ENCODE results near the gene MBNL3. TPM values are rescaled to one million over a fixed set of nuclear protein-coding genes. Genes with fewer than 3 reads are reported as not detected.

Gene MBNL3, protein sequence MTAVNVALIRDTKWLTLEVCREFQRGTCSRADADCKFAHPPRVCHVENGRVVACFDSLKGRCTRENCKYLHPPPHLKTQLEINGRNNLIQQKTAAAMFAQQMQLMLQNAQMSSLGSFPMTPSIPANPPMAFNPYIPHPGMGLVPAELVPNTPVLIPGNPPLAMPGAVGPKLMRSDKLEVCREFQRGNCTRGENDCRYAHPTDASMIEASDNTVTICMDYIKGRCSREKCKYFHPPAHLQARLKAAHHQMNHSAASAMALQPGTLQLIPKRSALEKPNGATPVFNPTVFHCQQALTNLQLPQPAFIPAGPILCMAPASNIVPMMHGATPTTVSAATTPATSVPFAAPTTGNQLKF
- 2.5 TPM for polyA plus RNA-seq (2013, experiment 1 of 2; ENCODE audit: insufficient read length)
- polyA plus RNA-seq (2013, experiment 2 of 2; ENCODE audit: insufficient read length): 1.8 TPM

DNA sequence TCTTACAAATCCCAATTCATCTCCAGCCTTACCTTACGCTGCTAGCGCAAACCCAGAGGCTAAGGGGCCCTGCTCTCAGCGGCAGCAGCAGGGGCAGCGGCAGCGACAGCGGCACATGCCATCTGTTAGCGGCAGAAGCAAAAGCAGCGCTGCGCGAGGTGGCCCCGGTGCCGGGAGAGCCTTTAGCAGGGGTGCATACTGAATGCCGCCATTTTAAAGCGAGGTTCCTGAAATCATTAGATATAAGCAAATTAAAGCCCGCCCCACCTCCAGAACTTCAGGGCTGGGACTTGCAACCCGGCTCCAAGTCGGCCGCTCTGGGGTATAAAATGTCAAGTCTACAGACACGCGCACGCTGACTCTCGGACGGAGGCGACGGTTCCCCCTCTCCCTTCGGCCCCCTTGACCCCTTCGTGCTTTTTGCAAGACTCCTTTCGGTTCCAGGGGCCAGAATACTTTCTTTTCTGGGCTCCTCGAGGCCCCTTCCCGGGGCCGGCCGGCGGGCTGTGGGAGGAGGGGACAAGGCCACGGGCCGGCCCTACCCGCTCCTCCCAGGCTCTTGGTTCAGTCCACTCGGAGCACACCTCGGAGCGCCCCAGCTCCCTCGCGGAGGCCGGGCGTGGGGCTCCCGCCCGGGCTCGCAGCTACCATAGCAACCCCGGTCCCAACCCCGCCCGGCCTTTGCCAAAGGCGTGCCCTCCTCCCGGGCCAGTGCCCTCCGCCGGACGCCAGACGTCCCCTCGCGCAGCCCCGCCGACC lies at the start of gene MBNL3:
Gene MBNL3, minus strand, starts transcription at position 220 of the 759 bp plus-strand sequence. CDS start 49,427 bp downstream, outside the sequence.
- peak; percentile 39 for DNase-seq

DNA sequence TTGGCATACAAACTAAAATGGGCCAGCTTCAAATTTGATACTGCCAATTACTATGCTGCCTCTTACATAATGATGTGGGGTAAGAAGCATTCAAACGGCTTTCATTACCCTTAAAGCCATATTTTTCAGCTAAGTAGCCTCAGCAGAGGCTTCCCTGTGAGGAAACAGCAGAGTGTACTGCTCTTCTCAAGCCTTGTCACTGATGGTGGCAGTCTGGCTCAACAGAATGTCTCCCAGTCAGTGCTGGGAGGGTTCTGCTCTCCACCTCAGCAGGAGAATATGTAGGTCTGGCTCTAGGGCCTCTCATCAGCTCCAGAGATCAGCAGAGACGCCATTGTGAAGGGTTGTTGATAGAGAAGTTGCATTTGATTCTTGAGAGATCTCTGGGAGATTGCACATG lies 44.6 kb upstream of the MBNL3 start:
- DNase-seq: no peak

DNA sequence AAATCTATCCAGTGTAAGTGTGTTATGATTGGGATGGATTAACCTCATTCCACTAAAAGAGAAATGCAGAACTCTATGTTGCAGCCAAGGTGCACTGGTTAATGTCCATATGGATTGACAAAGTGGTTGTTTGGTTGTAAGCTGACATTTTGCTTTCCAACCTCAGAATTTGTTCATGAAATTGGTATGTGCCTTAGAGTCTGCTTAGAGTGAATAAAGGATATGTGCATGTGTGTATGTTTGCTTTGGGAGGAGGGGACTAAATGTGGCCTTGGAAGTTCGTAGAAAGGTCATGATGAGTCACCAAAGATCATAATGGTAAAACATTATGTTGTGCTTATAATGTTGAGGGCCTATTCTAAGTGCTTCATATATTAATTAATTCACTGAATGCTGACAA lies 44.1 kb upstream of the MBNL3 start:
- peak; percentile 16 for DNase-seq

DNA sequence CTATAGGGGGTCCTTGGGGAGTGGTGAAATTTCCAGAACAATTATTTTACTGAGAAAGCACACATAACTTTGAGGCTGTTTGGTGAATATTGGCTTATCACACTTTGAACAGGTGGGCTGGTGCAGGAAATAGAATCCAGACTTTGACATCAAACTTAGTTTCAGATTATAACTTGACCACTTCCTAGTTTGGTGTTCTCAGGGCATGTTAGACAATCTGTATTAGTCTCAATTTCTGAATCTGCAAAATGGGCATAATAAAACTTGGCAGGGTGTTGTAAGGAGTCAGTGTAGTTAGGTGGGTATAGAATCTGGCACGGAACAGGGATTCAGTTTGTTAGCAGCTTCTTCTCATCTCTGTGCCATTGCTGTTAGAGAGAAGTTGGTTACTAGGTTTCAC lies 43.3 kb upstream of the MBNL3 start:
- DNase-seq: no peak

DNA sequence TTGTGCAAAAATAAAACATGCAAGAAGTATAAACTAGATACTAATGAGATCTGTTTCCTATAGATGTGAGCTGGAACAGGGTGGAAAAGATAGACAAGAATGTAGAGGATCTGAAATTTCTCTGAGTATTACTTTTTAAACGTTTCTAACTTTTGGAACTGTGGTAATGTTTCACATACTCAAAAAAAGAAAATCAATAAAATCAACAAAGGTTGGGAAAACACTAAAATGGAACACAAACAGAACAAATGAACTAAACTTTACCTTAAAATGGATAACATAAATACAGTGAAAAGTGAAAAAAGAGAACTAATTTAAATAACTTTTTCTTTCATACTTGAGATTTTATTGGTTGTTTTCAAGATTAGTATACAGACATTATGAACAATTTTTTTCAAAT lies 32.0 kb upstream of the MBNL3 start:
- no peak for DNase-seq

DNA sequence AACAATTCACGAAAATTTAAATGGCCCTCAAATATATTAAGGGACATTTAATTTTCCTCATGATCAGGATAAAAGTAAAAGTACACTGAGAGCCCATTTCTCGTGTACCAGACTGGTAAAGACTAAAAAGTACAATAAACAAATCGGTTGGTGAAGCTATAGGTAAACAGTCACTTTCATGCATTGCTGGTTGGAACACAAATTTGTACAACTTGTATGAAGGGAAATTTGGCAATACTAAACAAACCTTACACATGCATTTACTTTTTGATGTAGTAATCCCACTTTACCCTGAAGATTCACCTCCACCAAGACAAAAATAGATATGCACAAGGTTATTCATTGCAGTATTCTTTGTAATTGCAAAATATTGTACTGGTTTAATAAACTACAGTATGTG lies 31.4 kb upstream of the MBNL3 start:
- DNase-seq: no peak

DNA sequence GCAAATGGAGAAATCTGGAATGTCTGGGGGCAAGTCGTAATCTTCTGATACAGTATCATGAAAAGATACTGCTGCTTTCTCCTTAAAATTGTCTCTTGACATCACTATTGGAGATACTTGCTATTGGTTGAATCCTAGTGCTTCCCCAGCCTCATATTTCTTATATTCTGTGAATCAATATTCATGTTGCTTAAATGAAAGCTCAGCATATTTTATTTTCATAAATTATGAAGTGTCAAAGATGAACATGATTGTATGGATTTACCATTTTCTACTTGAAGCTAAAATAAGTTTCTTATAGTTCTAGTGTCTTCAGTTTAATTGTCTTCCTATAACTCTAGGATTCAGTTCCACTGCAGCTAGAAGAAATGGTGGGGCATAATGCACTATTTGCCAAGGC lies 29.6 kb upstream of the MBNL3 start:
- DNase-seq: no peak

DNA sequence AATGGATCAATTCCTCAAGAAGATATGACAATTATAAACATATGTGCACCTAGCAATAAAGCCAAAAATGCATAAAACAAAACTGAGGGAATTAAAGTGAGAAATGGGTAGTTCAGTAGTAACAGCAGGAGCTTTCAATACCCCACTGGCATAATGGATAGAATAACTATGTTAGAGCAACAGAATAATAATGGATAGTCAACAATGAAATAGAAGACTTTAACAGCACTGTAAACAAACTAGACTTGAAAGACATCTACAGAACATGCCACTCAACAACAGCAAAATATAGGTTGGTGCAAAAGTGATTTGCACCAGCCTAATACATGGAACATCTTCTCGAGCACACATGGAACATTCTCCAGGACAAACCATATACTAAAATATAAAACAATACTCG lies 20.0 kb upstream of the MBNL3 start:
- DNase-seq: no peak

DNA sequence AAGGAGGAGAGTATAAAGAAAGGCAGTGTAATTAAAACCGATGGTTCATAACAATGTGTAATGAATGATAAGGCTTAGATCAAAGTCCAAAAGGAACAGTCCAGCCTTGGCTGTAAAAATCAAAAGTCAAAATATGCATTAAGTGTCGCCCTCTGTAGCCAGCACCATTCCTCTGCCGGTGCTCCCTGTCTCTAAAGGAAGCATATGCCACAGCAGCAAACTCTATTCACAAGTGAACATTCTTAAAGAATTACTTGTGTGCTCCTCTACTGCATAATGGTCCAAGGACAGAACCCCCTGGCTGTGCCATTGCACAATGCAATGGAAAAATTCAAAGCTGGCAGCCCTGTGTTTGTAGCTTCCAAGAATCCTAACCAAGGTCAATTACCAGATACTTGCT lies 16.3 kb upstream of the MBNL3 start:
- no peak for DNase-seq

DNA sequence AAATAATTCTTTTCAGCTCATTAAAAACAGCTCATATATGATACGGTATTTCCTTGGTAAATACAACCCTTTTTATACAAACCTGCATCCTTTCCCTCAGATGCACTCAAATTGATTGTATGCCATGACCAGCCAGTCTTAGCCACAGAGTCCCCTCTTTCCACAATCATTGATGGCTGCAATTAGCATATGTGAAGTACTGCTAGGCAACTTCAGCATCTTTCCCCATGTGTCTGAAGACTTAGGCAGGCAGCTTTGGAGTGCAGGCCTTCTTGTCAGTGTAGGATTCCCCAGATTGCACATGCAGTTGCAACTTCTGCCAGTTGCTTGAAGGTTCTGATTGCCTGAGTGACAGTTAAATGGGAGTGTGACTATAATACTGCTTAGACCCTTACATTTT lies 15.6 kb upstream of the MBNL3 start:
- DNase-seq: no peak

DNA sequence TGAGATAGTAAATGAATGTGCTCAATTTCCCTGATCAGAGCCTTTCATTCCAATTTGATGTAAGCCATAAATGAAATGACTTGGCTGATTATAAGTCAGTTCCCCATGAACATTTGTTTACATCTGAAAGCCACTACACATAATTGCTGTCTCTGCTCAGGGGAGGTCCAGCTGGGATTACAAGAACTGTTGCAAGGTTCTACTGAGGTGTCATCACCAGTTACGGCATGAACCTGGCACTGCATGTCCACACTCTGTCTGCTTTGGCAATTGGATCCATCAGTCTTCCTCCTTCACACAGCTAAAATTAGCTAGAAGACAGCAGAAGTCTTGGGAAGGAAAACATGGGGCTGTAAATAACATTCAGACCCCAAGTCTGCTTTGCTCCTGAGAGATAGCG lies 12.8 kb upstream of the MBNL3 start:
- no peak for DNase-seq

DNA sequence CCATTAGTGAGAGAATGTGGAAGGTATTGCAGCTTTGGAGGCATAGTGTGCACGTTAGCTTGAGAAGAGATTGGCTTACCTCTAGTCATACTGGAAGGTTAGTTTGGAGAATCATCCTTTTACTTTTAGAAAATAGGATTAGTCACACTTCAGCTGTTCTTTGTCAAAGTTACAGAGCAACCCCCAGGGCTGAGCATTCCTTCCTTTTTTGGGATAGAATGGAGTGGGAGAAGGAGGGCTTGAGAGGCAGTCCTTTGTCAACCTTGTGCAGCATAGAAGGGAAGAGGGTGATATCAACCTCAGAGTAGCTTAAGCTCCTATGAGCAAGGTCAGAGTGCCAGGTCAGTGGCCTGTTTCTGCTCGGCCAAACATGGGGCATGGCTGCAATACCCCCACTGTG lies 8.6 kb upstream of the MBNL3 start:
- DNase-seq: no peak

DNA sequence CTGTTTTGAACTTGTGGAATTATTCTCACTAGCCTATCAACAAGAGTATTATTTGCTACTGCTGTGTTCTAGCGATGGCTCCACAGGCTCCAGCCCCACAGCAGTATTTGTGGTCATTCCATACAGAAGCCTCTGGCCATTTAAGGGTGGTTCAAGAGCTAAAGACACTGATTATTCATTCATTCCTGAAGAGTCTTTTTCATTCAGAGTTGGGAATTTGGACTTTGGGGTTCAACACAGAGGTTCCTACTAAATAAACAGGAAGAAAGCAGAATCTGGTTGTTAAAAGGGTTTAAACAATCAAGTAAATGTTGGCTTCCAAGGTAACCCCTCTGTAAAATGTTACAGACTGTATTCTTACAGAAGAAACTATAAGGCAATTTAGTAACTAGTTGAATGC lies 4.3 kb upstream of the MBNL3 start:
- DNase-seq: no peak

DNA sequence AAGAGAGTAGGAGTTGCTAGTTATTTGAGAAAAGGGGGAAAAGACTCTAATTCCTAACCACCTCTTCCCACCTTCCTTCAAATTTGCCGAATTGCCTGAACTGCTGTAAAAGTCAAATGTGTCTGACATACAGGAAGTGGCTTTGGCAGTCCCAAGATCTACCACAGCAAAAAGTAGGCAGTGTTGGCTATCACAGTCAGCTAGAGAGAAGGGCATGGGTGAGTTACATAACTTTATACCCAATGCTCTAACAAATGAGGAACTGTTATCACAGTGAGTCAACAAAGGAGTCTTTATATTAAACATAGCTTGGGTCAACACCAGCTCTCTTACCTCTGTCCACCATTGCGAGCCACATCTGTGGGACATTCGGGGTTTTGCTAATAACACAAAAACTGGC lies 2.4 kb upstream of the MBNL3 start:
- DNase-seq: no peak

DNA sequence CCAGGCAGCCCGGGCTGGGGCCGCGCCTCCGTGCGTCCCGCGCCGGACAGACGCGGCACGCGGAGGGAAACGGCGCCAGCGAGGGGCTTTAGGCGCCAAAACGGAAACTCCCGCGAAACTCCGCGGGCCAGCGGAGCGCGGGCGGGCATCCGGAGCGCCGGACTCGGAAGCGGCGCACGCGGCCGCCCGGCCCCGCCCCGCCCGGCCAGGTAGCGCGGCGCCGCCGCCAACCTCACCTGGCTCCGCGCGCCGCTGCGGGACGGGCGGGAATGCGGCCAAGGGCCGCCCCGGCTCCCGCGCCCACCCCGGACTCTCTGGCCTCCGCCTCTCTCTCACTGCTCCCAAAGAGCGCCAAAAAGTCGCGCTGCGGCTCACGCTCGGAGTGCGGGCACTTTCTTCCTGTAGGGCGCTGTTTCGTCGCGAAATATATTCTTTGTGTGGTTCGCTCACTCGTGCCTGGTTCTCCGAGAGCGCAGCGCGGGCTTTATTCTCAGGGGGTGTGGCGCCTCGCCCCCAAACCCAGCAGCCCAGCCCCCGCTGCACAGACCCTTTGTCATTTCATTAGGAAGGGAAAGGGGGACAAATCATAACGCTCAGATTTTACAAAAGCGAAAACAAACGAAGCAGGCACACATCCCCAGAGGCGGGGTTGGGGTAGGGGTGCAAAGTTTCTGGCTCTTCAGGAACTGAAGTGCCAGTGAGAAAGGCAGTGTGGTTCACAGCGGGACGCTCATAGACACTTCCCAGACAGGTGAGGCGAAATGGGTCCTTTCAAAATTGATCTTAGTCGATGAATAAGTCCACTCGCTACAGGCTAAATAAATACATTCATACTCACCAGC lies 961 bp upstream of the MBNL3 start:
- DNase-seq: no peak

DNA sequence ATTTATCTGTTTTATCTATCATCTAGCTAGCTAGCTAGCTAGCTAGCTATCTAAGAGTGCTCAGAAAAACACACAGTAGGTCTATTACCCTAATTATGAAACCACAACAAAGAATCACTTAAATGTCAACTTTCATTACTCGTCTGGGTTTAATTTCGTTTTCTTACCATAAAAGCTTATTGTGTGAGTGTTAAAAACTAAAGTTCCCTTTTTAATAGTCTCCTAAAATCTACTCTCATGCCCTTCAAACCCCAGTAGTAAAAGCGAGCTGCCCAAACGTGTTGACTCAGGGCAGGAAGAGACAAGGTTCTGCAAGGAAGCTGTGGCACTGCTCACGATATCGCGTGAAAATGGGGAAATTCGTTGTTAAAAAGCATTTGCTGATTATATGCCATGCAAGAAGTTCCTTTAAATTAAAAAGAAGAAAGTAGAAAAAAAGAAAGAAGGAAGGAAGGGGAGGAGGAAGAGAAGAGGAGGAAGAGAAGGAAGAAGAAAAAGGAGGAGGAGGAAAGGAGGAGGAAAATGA lies 595 bp downstream of the MBNL3 start:
- peak; percentile 31 for DNase-seq

DNA sequence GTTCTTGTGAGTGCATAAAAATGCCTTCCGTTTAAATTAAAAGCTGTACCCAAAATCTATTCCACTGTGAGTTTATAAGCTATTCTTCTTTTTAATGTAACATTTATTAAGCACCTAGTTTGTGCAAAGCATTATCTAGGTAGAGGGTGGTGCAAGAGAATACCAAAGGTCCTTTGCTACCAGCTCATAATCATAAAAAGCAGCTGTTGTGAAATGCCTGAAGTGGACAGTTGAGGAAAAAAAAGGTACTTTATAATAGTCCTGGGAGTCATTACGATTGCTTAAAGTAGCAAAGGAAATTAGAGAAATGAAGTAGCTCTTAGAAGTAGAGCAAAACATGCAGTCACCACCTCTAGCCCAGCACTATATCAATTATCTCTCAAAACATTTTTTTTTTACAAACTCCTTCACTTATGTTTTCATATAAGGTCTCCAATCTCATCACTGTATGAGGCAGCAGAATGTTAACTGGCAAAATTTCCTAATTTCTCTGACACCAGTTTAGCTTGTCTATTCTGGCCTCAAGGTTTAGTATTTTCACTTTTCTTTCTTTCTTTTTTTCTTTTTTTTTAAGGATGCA lies 2.1 kb downstream of the MBNL3 start:
- DNase-seq: no peak

DNA sequence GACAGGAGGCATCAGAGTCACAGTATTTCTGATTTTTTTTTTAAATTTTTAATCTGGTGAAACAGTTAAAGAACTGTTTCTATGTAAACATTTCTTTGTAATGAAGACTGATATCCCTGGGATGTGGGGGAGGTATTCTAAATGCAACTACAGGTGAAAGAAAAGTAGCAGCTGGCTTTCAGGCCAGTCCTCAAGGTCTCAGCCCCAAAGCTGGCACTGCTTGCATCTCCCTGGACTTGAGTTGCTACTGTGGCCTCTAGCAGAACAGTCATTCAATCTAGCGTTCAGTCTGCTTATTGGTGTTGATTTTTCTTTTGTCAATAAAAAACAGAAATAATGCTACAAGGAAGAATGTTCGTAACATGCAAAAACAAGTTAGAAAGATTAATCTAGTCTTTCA lies 4.9 kb downstream of the MBNL3 start:
- no peak for DNase-seq

DNA sequence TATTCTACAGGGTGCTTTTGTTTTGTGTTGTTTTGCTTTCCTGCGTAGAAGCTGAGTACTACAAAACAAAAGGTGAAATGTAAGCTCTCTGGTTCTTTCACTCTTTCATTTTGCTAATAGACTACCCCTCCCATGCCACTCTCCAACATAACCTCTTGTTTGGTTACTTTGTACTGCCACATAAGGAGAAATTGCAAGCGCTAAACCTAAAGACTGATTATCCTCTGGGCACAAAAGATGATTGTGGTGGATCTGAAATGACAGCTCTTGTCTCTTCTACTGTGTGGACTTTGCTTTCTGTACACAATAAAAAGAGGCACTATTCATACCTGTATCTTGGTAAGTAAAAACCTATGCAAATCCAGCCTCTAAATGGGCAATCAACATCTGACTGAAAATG lies 5.3 kb downstream of the MBNL3 start:
- DNase-seq: no peak

DNA sequence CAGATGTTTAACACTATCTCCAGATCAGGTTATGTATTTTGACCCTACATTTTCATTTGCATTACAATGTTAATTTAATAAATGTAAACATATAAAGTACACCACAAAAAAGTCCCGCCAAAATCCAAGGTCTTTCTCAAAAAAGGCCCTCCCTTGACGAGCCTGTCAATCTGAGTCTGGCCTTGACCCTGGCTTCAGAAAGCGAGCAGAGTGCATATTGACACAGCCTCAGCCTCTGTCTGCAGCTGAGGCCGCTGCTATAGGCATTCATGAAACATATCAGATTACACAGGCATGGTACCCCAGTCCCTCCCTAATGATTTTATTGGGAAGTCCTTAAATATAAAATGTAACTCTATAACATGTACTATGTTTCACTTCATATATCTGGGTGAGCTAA lies 6.2 kb downstream of the MBNL3 start:
- DNase-seq: no peak

DNA sequence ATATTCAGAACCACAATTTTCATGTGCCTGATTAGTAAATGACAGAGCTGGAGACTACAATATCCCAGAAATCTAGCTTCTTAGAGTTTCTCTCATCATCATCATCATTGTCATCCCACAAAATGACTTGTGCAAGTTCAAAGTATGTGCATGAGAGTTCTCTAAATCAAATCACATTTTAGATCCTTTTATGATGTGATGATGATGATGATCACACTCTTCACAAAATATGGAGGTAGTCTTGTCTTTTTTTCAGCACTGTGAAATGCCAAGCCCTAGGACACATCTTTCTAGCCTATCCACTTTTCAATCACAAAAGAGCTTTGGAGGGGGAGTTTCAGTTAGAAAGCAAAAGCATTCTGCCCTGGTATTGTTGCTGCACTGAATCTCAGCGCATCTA lies 7.4 kb downstream of the MBNL3 start:
- no peak for DNase-seq

DNA sequence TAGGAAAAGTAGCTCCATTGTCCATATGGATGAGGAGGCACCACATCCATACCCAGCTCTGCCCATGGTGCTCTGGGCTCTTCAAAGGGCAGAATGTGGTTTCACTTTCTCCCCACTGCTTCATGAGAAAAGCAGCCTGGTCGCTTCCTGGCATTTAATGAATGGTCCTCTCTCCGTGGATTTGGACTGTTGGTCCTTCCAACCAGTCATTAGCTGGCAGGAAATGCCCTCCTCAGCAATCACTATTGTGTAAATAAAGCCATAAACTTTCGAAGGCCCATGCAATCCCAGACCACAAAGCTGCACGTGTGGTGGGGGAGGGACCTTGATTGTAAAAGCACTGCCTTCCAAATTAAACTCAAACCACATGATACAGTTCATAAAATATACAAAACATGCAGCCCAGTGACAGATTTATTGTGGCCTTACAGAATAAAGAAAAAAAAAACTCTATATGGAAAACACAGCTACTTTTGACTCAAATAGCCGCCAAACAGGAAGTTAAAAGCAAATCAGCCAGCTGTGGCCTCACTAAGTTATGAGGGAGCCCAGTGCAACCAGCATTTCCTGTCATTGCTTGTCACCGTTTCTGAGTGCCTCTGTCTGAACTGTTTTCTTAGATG lies 8.1 kb downstream of the MBNL3 start:
- peak; percentile 75 for DNase-seq
